HUES6 (cell line): ENCODE results near the gene FRMD4A.

Experiments
- H3K27ac ChIP-seq: 2 replicates; pipeline ENCODE4 v1.7.0; 2013; ENCODE audit warnings: low read depth, mild to moderate bottlenecking, low read length, inconsistent platforms
- H3K27me3 ChIP-seq: 2 replicates; pipeline ENCODE4 v1.6.1; 2013; ENCODE audit warnings: low read length; ENCODE audit not compliant: control insufficient read depth, insufficient read depth
- H3K36me3 ChIP-seq: 2 replicates; pipeline ENCODE4 v1.6.1; 2013; ENCODE audit warnings: low read length; ENCODE audit not compliant: control insufficient read depth, insufficient read depth
- H3K4me1 ChIP-seq: 2 replicates; pipeline ENCODE4 v1.6.1; 2013; ENCODE audit warnings: low read length; ENCODE audit not compliant: control insufficient read depth, insufficient read depth
- H3K4me3 ChIP-seq: 2 replicates; pipeline ENCODE4 v1.5.1; 2013; ENCODE audit warnings: low read depth, low read length
- H3K9ac ChIP-seq: one replicate; pipeline ENCODE4 v1.6.1; 2013; ENCODE audit warnings: mild to moderate bottlenecking, low read length
- H3K9me3 ChIP-seq: 2 replicates; pipeline ENCODE4 v1.6.1; 2013; ENCODE audit warnings: low read depth, low read length; ENCODE audit not compliant: control insufficient read depth, insufficient read depth

FRMD4A gene

DNA sequence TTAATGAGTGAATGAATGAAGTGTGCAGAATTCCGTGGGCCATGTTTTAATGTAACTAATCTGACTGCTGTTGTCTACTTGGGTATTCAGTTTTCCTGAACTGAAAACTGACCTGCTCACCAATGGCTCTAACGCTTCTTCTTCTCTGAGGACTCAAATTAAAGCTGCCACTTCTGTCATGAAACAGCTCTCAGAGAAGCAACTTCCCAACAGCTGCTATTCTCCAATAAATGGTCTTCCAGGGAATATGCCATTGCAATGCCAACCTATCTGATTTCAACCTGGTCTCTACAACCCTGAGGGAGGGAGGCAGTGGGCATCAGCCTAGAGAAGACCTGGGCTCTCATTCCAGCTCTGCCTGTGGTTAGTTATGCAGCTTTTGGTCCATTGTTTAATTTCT lies 69.4 kb downstream of the FRMD4A start:
- Histone ChIP-seq H3K27me3 (no peaks in the 10 kb centered on the region), H3K36me3 (no peaks in the 10 kb centered on the region), H3K4me1 (no peaks in the 10 kb centered on the region), H3K9ac (no peak overlapping the region), H3K27ac (no peak overlapping the region), H3K9me3 (0 out of 2 replicates have a peak, but pooled peaks cover 3% of the 10 kb centered on the region), H3K4me3 (no peak overlapping the region)

DNA sequence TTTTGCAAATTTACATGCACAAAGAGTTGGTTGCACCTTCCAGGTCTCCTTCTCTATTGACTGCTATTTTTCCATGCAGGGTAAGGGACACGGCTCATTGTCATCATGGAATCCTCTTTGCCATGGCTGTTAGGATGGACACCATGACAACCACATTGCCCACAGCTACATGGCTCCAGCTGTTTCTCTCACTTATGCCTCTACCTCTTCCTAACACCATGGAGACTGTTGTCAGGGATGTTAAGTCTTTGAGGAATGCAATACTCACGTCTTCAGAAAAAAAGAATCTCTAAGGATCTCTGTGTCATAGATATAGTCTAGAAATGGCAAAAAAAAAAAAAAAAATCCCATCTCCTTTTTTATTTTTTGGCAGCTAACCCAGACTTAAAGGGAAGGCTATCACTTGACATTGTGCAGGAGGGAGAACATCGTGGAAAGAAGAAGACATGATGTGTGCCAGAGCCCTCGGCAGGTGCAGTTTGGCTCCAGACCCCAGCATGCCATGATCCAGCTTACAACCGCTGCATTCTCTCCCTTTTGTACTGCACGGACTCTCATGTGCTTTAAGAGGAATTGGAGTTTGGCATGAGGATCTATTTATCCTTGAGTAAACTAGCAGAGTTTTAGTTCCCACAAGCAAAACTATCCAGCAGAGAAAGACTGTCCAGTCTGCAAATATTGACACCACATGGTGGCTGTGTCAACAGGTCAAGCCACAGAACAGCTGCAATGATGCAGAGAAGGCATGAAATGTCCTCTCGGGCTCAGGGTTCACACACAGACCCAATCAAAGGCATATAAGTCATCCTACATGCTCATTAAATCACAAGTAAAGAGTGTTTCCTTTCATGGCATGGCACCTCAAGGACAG lies 70.8 kb downstream of the FRMD4A start:
- Histone ChIP-seq H3K9me3 (0 out of 2 replicates have a peak, but pooled peaks cover 3% of the 10 kb centered on the region), H3K4me3 (no peak overlapping the region), H3K9ac (no peak overlapping the region), H3K36me3 (no peaks in the 10 kb centered on the region), H3K4me1 (no peaks in the 10 kb centered on the region), H3K27me3 (no peaks in the 10 kb centered on the region), H3K27ac (no peak overlapping the region)

DNA sequence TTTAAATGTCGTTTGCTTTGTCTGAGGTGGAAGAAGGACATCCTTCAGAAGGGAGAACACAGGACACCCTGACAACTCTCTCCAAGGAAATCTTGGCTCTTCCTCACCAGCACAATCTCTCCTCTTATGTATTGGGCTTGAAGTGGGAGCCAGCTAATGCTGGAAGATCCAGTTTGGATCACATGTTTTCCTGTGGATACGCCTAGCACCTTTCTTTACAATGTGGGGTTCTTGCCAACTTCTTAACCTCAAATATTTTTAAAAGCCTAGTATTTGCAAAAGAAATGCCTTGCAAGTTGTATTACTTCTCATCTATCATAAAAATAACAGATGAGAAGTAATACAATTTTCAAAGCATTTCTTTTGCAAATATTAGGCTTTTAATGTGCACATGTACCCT lies 76.4 kb downstream of the FRMD4A start:
- no peaks in the 10 kb centered on the region for H3K4me1 ChIP-seq
- no peaks in the 10 kb centered on the region for H3K27me3 ChIP-seq
- no peak overlapping the region for H3K27ac ChIP-seq
- H3K4me3 ChIP-seq: no peak overlapping the region
- H3K9ac ChIP-seq: no peak overlapping the region
- H3K9me3 ChIP-seq: peaks cover 11% of the 10 kb centered on the region
- no peaks in the 10 kb centered on the region for H3K36me3 ChIP-seq

DNA sequence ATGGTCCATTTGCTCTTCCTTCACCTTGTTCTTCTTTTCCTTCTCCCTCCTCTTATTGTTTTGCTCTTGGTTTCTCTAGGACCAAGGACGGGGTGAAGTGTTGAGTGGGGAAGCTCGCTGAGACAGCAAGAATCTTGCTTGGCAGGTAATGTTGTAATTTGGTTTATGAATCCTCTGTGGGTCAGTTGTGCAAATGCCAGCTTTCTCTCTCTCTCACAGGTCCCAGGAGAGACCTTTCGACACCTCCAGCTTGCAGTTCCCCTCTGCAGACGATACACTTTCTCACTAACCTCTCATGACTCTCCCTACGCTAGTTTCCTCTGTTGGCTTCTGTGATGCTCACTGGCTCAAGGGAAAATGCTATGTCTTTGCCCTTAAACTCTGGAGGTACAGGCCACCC lies 77.0 kb downstream of the FRMD4A start:
- Histone ChIP-seq H3K4me1 (no peaks in the 10 kb centered on the region), H3K27me3 (no peaks in the 10 kb centered on the region), H3K27ac (no peak overlapping the region), H3K9ac (no peak overlapping the region), H3K9me3 (peaks cover 11% of the 10 kb centered on the region), H3K4me3 (no peak overlapping the region), H3K36me3 (no peaks in the 10 kb centered on the region)

DNA sequence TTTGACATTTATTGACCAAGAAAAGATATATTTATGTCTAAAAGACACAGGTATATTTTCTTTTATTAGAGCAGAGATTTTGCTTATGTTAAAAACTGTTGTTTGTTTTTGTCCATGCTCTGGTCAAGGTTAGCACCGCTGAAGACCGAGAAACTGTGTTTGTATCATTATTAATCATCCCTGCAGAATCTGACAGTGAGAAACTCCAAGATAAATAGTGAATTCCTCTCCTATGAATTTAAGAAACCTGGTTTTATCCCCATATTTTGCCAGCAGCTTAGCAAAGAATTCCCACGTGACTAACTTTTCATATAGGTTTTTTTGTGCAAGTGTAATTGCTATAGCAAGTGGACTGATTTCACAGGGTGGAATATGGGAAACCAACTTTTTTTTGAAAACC lies 77.6 kb downstream of the FRMD4A start:
- peaks cover 7% of the 10 kb centered on the region for H3K9me3 ChIP-seq
- H3K4me3 ChIP-seq: no peak overlapping the region
- no peaks in the 10 kb centered on the region for H3K4me1 ChIP-seq
- H3K27ac ChIP-seq: no peak overlapping the region
- no peaks in the 10 kb centered on the region for H3K27me3 ChIP-seq
- H3K9ac ChIP-seq: no peak overlapping the region
- no peaks in the 10 kb centered on the region for H3K36me3 ChIP-seq

DNA sequence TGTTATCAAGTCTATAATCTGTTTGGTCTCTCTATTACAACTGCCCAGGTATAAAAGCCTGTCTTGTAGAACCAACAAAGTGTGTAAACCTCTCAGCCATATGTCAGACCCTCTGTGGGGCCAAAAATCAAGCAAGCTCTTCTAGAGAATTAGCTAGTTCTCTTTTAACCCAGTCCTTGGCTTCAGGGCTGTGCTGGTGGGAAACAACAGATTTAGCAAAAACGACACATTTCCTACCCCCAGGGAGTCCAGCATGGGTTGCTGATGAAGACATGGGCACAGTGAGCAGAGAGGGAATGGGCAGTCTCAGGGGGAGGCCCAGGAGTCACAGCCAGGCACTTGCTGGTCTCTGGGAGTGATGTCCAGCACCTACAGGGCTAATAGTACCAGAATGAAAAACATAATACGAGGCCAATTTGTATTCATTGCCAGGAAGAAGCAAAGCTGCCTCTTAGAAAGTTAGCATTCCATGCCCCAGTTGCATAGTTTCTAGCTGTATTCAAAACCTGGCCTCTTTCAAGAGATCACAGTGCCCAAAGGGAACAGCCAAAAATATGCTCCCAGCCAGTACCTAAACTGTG lies 80.1 kb downstream of the FRMD4A start:
- H3K36me3 ChIP-seq: no peaks in the 10 kb centered on the region
- no peak overlapping the region for H3K4me3 ChIP-seq
- no peak overlapping the region for H3K27ac ChIP-seq
- H3K9ac ChIP-seq: no peak overlapping the region
- H3K9me3 ChIP-seq: peaks cover 7% of the 10 kb centered on the region
- no peaks in the 10 kb centered on the region for H3K27me3 ChIP-seq
- H3K4me1 ChIP-seq: no peaks in the 10 kb centered on the region

DNA sequence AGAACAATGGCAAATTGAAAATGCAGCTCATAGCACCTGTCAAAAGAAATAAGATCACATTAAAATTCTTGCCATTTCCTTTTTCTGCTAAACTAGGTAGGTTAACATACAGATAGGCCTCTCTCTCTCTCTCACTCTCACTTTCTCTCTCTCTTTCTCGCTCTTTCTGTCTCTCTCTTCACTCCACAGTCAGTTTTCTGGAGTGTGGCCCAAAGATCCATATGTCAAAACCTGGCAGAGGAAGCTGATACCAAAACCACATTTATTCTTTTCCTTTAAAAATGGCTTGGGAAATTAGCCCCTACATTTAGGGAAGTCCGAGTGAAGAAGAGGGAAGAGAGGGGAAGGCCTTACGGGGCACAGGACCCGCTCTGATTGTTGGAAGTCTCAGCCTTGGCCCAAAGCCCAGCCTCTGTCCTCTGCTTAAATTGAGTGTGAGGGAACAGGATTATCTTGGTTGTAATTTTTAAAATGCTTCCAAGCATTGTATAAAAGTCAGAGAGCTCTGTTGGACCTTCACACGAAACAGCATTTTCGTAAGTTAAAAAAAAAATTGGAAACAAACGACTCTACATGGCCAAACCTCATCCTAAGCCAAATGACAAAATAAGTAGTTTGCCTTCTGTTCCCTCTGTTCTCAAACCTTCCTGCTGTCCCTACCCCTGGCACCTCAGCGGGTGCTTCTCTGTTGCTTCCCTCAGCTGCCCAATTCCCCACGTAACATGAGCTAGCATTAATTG lies 83.2 kb downstream of the FRMD4A start:
- Histone ChIP-seq H3K9ac (no peak overlapping the region), H3K27ac (no peak overlapping the region), H3K9me3 (peaks cover 7% of the 10 kb centered on the region), H3K4me1 (peaks cover 6% of the 10 kb centered on the region), H3K27me3 (no peaks in the 10 kb centered on the region), H3K36me3 (no peaks in the 10 kb centered on the region), H3K4me3 (no peak overlapping the region)

DNA sequence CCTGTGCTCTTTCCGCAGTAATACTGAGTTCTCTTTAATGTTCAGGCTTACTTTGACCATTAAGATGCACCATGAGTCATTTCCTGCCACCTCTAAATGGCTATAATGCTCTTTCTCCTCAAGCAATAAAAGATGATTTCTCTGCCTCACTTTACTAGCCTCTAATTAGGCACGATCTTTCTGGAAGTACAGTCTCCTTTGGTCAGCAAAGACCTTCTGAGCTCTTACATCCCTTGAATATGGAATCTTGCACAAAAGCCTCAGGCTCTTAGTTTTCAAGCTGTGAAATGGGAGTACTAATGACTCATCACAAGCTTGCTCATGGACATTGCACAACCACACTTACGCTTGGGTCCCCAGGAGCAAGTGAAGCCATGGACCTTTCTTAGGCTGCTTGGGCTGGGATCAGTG lies 85.9 kb downstream of the FRMD4A start:
- Histone ChIP-seq H3K27me3 (no peaks in the 10 kb centered on the region), H3K9ac (no peak overlapping the region), H3K36me3 (no peaks in the 10 kb centered on the region), H3K9me3 (no peaks in the 10 kb centered on the region), H3K4me3 (no peak overlapping the region), H3K4me1 (peaks cover 6% of the 10 kb centered on the region), H3K27ac (no peak overlapping the region)

DNA sequence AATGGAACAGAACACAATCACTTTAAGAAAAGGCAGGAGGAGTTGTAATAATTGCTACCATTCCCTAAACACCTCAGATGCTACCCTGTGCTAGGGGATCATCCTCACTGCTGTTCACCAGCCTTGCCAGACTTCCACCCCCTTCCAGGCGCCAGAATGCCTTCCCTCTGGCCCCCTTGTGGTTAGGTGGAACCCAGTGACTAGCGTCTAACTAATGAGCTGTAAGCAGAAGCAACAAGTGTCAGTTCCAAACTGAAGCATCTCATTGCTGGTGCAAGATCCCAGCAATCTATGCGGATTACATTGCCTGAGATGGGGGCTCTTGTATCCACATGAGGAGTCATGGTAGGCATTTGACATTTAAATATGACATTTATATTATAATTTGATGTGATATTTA lies 86.6 kb downstream of the FRMD4A start:
- H3K4me3 ChIP-seq: no peak overlapping the region
- H3K27me3 ChIP-seq: no peaks in the 10 kb centered on the region
- H3K9ac ChIP-seq: no peak overlapping the region
- no peak overlapping the region for H3K27ac ChIP-seq
- H3K9me3 ChIP-seq: no peaks in the 10 kb centered on the region
- H3K36me3 ChIP-seq: no peaks in the 10 kb centered on the region
- H3K4me1 ChIP-seq: peaks cover 6% of the 10 kb centered on the region

DNA sequence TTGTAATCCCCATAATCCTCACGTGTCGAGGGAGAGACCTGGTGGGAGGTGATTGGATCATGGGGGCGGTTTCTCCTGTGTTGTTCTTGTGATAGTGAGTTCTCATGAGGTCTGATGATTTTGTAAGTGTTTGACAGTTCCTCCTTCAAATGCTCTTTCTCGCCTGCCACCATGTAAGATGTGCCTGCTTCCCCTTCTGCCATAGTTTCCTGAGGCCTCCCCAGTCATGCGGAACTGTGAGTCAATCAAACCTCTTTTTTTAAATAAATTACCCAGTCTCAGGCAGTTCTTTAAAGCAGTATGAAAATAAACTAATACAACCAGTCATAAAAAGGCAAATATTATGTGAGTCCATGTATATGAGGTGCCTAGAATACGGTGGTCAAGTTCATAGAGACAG lies 87.5 kb downstream of the FRMD4A start:
- H3K27me3 ChIP-seq: no peaks in the 10 kb centered on the region
- H3K9me3 ChIP-seq: no peaks in the 10 kb centered on the region
- no peak overlapping the region for H3K4me3 ChIP-seq
- H3K4me1 ChIP-seq: peaks cover 6% of the 10 kb centered on the region
- H3K27ac ChIP-seq: no peak overlapping the region
- H3K9ac ChIP-seq: no peak overlapping the region
- H3K36me3 ChIP-seq: no peaks in the 10 kb centered on the region

DNA sequence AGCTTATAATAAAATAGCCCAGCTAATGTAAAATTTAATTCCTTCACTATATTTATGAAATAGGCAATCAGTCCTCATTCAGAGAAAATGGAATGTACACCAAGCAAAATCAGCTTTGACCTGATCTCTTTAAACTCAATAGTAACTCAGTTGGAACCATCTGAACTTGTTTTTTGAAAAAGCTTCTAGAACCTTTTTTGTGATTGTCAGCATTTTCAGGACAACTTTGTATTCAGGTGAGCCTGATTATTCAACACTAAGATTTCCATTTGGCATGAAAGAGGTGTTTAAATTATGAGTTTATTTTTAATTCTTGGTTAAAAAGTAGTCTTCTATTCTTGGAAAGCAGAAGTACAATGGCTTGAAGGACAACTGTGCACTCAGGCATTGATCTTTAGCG lies 89.5 kb downstream of the FRMD4A start:
- Histone ChIP-seq H3K9ac (no peak overlapping the region), H3K9me3 (no peaks in the 10 kb centered on the region), H3K4me1 (peaks cover 6% of the 10 kb centered on the region), H3K27ac (no peak overlapping the region), H3K36me3 (no peaks in the 10 kb centered on the region), H3K4me3 (no peak overlapping the region), H3K27me3 (no peaks in the 10 kb centered on the region)
